WI38 (cell line): ENCODE results near the gene LIX1.

Source experiments
- H3K4me3 ChIP-seq: 2 replicates; pipeline ENCODE4 v1.5.1; 2011; ENCODE audit warnings: low read depth, mild to moderate bottlenecking, control low read depth, low read length
- TF ChIP-seq, protein P1 (sequence below): IDR thresholded peaks from 2 replicates; pipeline ENCODE4 v1.5.1; 2012; ENCODE audit warnings: low read depth, mild to moderate bottlenecking, control low read depth, low read length

The LIX1 gene

DNA sequence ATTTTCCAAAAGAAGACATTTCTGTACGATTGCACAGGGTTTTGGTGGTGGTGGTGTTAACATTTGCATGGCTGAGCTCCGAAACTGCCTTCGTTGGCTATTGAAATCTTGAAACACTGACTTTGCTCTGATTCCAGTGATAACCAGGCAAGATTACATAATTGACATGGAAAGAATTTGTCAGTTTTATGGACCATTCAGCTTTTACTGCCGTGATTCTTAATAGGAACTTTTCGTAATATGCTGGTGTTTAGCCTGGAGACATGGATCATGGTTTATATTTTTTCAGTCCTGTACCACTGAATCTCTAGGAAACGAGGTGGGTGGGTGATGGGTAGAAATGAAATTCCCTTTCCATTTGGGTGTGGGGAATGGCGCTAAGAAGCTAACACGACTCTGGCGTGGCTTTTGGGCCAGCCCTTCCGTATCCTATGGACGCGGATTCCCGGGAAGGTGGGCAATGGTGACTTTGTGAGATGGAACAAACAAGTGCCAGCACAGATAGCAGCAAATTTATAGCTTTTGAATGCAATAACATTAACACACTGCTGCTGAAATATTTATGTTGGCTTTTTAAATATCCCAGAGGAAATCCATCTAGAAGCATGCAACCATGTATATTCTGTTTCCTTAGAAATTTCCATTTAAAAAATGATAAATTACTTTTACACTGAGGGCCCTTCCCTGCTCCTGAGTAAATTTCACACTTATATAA, 36.8 kb downstream of the LIX1 start:
- TF ChIP-seq, protein P1, sequence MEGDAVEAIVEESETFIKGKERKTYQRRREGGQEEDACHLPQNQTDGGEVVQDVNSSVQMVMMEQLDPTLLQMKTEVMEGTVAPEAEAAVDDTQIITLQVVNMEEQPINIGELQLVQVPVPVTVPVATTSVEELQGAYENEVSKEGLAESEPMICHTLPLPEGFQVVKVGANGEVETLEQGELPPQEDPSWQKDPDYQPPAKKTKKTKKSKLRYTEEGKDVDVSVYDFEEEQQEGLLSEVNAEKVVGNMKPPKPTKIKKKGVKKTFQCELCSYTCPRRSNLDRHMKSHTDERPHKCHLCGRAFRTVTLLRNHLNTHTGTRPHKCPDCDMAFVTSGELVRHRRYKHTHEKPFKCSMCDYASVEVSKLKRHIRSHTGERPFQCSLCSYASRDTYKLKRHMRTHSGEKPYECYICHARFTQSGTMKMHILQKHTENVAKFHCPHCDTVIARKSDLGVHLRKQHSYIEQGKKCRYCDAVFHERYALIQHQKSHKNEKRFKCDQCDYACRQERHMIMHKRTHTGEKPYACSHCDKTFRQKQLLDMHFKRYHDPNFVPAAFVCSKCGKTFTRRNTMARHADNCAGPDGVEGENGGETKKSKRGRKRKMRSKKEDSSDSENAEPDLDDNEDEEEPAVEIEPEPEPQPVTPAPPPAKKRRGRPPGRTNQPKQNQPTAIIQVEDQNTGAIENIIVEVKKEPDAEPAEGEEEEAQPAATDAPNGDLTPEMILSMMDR, result no peak
- H3K4me3 ChIP-seq, result no peak overlapping the region

GRCh38 chr5:97102010-97102470, 40.4 kb downstream of the LIX1 start:
- TF ChIP-seq, protein P1, result no peak
- H3K4me3 ChIP-seq, result no peak overlapping the region

GRCh38 chr5:97101189-97101910, 41.1 kb downstream of the LIX1 start:
- TF ChIP-seq, protein P1, result no peak
- H3K4me3 ChIP-seq, result no peak overlapping the region

DNA sequence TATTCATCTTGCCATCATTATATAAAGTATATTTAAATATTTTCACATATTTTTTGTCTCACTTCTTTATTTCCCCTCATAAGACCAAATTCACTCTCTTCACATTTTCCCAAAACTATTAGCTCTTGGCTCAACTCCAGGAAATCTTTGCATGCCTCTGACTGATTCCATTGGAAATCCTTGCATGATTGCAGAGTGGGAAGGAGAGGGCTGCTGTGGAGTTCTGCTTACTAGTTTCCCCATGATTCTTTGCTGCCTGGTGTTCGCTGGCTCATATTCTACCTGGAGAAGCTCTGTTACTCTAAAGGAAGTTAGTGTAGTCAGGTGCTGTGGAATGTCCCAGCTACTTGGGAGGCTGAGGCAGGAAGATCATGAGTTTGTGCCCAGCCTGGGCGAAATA, 41.9 kb downstream of the LIX1 start:
- no peak overlapping the region for H3K4me3 ChIP-seq
- TF ChIP-seq, protein P1, result no peak

GRCh38 chr5:97098922-97099321, 43.5 kb downstream of the LIX1 start:
- H3K4me3 ChIP-seq, result no peak overlapping the region
- TF ChIP-seq, protein P1, result no peak

- no peak overlapping the region for H3K4me3 ChIP-seq
- TF ChIP-seq, protein P1, result no peak
These were observed 44.8 kb downstream of the LIX1 start for GRCh38 chr5:97097326-97098230.
